Activated gamma-delta T cell treated with anti-CD3 and anti-CD28 coated beads, Interleukin-2, amount 50 U/mL, for 16 hours (primary cell): ENCODE data around the gene DLGAP1.
A peak's percentile ranks its signal among the peaks of the same experiment; 100 is the strongest.
"Not testable (repeated sequence)": the region's sequence is repeated elsewhere in the genome, so short reads cannot be mapped to it uniquely, and the experiment has no call there.

Source experiments
- DNase-seq: peaks from one replicate; pipeline ENCODE4 v3.0.0-alpha.2; 2020; ENCODE audit warnings: low read depth

DLGAP1 gene

DNA sequence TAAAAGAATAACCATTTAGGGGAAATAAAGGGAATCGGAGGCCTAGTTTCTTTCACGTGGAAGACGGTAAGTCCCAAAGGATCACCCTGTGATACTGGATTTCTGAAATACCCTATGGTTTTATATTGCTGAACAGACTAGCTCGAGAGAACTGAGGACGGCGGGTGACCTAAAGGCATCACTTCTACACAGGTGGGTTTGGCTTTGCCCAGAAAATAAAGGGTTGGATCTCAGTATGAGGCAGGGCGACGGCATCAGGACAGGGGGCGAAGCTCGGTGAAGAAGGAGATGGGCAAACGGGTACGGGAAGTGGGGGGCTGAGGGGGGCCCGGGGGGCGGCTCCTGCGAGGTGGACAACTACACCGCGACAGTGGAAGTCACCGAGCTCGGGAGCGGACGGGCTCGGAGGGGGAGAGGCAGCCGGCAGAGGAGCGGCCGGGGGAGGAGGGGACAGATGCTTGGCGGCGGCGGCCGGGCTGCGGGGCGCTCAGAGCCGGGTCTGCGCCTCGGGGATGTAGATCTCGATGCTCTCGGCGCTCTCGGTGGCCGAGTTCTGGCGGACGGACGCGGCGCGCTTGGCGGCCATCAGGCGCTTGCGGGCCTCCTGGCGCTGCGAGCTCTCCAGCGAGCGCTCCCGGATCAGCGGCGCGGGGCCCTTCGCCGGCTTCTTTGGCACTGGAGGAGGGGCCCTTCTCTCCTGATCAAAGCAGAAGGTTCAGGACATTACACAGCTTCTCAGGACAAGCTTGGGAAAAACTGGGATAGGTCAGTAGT lies 956.2 kb downstream of the DLGAP1 start:
- no peak for DNase-seq

DNA sequence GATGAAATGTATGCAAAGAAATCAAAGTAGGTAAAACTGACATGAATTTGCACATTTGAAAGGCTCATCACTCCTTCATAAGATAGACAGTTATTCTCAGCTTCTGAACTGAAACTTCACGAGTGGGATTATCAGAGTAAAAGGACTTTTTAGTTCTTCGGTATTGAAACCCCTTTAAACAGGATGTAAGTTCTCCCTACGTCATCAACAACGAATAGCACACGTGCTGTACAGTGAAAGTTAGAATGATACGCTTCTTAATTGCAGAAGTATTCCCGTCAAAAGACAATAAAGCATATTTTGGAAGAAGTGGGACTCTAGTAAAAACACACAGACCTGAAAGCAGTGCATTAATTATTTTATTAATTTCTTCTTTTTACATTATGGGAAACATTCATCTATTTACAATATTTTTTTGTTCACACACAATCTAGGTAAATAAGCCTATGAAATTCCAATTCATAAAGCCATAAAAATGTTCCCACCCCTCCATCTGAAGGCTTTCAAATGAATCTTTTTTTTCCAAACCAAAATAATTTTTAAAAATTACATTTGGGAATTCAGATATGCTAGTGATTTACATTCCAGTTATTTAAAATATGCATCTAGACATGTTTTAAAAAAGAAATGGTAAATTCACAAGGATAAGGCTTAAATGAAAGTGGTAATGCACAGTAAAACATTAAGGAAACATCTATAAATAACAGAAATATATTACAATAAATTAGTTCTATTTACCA lies 959.2 kb downstream of the DLGAP1 start:
- no peak for DNase-seq

DNA sequence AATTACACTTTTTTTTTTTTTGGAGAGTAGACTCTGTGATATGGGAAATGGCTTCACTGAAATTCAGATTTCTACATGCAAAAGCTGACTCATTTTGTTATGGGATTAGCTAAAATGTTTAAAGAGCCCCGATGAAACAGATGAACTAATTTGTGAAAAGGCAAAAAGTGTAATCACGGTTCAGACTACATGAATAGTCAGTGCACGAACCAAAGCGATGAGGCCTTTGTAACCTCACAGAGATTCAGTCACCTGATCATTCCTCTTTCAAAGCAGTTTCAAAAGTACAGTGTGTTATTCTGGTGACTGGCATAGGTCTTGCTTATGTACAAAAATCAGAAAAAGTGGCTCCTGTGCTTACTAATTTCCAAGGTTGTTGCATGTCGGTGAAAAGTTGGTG lies 960.5 kb downstream of the DLGAP1 start:
- no peak for DNase-seq

DNA sequence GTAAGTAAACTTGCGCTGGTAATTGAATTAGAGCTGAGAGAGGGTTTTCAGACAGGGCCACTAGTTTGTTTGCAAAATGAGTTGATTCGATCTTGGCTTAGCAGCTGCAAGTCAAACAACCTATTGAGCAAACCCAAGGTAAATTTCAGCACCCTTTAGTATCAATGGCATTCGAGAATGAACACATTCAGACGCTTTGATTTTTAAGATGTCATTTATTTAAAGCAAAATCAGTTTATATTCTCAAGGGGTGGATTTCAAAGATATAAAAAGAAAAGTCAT lies 960.9 kb downstream of the DLGAP1 start:
- no peak for DNase-seq

DNA sequence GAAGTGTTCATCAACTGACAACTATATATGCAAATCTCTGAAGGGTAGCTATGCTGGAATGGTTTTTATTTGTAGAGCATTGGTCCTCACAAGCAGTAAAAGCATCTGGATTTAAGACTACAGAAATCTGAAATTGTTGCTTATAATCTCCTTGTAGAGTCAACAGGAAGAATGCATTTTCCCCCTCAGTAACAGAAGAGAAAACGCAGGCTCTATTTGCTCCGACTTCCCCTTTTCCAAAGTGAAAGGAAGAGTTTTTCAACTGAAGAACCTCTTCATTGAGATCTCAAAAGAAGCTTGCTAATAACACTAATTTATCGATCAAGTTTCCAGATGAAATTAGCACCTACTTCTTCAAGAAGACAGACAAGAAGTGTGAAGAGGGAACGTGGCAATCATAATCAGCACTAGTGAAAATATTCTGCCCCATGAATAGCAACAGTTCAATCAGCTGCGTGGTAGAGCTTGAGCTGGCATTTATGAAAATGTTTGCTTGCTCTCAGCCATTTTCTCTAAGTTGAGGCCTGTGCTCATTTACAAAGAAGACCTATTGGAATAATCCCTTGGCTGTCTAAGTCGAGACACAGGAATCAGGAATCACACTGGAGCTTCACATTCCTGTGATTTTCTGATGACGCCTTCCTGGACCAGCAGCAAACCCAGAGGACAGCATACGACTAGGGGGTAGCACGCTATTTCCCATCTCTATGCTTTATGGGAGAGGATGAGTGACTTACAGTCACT lies 961.4 kb downstream of the DLGAP1 start:
- DNase-seq, result no peak

DNA sequence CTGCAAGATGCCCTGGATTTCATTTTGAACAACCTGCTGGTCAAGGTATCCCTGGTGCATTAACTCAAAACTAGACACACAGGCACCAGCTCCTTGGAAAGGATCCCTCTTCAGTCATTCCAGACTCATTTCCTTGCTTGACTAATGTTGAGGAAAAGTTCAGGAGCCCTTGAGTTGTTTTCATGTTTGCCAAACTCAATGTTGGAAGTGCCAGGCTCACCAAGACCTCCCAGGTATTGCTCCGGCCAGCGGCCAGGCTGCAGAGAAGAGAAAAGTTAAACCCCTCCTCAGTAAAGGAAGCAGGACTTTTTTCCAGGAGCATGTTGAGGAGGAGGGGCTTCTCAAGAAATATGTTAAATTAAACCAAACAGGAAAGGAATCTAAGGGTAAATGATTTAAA lies 962.4 kb downstream of the DLGAP1 start:
- DNase-seq, result no peak

DNA sequence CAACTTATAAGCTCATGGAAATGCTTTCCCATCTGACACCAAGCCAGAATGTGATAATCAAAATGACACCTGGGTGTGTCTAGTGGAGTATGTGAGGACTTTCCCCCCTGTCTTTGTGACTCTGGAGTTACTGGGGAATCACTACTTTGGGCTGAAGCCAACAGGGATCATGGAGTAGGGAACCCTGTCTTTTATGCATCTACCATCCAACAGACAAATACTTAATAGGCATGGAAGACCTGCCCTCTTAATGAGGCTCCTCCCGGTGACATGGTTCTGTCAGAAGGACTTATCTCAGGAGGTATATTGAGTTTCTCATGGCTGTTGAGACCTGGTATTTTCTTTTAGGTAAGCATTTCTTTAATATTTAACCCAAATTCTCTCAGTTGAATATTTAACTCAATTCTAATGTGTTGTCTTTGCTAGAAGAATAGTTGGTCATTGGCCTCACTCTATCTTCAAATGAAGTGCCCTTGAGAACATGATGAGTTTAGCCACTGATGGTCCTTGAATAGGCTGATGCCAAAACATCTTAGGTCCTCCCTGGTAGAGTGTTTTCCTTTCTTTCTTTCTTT lies 963.0 kb downstream of the DLGAP1 start:
- DNase-seq, result no peak

DNA sequence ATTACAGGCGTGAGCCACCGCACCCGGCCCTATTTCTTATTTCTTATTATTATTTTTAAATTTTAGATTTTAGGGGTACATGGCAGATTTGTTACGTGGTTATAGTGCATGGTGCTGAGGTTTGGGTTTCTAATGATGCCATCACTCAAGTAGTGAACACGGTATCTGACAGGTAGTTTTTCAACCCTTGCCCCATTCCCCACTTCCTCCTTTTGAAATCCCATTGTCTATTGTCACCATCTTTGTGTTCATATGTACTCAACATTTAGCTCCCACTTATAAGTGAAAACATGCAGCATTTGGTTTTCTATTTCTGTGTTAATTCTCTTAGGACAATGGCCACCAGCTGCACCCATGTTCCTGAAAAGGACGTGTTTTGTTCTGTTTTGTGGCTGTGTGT lies 965.6 kb downstream of the DLGAP1 start:
- no peak for DNase-seq

GRCh38 chr18:3486512-3486911 lies 968.6 kb downstream of the DLGAP1 start:
- DNase-seq, result no peak

DNA sequence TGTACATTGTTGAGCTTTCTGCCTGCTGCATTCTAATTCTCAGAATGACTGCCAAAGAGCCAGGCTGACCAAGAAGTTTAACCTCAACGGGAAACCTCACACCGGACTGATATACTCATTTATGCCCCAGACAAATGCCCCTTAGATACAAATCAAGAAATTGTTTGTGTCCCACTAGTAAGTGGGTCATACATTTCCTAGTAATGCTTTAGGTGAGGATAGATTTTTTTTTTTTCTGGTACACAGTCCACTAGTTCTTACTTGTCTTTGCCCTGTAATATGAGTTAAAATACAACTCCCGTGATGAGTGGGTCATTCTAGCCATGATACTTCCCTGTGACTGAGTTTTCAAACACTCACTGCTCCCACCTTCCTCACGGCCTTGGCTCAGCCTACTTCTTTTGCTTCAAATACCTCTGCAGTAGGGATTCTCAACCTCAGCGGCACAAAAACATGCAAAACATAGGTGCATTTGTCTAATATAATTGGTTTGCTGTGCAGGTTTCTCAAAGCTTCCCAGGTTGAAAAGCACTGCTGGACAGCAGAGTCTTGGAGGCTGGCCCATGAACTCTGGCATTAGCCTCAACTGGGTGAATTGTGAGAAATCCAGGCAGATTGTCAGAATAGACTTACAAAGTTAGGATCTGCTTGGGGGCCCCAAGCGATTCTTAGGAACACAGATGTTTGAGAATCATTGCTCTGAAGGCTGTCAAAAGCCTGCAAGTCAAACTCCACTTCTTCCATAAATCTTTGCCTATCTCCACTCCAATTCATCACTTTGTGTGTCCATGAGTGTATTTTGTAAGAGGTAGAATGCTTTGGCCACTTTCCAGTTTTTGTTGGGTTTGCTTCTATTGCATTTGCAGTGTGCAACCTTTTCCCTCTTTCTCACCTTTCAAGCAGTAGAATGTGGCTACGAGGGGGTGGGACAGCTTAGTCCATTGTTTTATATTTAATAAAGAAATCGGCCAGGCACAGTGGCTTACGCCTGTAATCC lies 969.7 kb downstream of the DLGAP1 start:
- DNase-seq, result no peak

DNA sequence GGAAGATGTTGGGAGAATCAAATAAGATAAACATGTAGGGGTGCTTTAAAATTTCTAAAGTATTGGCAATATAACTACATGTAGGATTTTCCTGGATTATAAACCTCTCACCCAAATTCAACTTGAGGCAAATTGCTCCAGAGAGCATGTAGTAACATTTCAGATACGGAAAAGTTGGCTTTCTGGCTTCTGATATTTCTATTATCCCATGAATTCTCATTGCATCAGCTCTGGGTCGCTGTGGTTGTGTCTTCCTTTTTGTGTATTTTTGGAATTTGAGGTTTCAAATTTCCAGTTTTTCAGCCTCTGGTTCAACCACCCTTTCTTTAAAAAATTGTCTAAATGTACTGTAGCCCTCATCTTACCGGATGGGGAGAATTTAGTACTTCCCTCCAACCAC lies 972.8 kb downstream of the DLGAP1 start:
- no peak for DNase-seq

GRCh38 chr18:3481696-3482210 lies 973.4 kb downstream of the DLGAP1 start:
- peak; percentile 7 for DNase-seq

- DNase-seq, result no peak
Measured at GRCh38 chr18:3480827-3481573, 974.1 kb downstream of the DLGAP1 start.

DNA sequence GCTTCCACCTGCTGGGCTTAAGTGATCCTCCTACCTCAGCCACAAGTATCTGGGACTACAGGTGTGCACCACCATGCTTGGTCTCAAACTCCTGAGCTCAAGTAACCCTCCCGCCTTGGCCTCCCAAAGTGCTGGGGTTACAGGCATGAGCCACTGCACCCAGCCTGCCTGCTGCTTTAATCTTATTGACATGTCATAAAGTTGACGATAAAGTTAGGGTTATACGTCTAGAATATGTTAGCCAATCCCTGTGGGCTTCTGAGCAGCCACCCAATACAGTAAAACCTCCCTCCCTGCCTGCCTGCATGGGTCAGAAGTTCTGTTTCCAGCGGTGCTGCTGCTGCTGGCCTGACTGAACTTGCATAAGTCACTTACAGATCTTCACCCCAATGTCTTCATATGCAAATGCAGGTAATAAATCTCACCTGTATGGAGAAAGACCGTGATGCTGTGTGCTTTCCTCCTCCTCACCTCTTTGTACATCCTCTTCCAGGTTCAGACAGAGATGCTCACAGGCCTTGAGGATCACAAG lies 975.1 kb downstream of the DLGAP1 start:
- no peak for DNase-seq

- no peak for DNase-seq
Measured at GRCh38 chr18:3478262-3478978, 976.7 kb downstream of the DLGAP1 start.

- no peak for DNase-seq
Measured at GRCh38 chr18:3472681-3473544, 982.2 kb downstream of the DLGAP1 start.

DNA sequence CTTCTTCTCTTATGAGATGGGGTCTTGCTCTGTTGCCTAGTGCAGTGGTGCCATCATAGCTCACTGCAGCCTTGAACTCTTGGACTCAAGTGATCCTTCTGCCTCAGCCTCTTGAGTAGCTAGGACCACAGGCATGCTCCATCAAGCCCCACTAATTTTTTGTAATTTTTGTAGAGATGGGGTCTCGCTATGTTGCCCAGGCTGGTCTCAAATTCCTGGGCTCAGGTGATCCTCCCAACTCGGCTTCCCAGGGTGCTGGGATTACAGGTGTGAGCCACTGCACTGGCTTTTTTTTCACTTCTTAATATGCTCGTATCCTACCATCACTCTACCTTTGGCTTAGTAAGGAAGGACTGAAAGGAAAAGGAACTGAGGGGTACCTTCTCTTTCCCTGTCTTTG lies 983.0 kb downstream of the DLGAP1 start:
- DNase-seq, result not testable (repeated sequence)

- DNase-seq, result no peak
Measured at GRCh38 chr18:3471141-3471648, 983.9 kb downstream of the DLGAP1 start.
